NCI-H1092 (cell line): ENCODE results near the gene DUSP22.
"Not testable (repeated sequence)": the region's sequence is repeated elsewhere in the genome, so short reads cannot be mapped to it uniquely, and the experiment has no call there.

ENCODE experiments used
- DNase-seq: peaks from one replicate; lab custom pipeline; 2025; lab: John Stamatoyannopoulos, UW

DUSP22 gene

DNA sequence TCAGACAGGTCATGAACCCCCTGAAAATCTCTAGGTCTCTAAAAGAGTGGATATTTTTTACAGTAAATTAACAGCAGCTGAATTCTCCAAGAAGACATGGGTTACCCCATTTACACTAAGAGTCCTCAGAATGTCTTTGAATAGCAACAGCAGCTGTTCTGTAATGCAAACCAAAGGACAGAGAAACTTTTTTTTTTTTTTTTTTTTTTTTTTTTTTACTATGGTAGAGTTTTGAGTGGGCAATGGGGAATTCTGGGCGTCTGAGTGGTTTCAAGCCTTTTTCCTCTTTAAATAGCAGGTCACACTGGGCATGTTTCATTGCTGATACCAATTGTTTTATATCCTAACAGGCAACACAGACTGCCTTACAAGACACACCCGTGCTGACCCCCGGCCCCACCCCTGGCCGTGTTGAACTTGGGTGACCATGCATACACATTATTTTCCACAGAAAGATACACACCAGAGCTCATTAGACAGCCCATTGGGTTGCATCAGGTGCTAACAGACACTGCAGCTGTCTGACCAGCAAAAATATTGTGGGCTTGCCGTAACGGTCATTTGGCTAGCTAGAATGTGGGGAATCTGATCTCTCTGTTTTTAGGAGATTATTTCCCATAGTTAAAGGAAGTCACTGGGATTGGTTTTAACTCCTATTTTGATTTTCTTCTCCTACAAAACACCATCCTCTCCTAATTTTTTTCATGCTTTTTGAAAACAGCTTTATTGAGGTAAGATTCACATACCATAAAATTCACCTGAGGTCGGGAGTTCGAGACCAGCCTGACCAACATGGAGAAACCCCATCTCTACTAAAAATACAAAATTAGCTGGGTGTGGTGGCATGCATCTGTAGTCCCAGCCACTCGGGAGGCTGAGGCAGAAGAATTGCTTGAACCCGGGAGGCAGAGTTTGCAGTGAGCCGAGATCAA lies 72.6 kb downstream of the DUSP22 start:
- no peak for DNase-seq

GRCh38 chr6:365835-366234 lies 73.5 kb downstream of the DUSP22 start:
- no peak for DNase-seq

DNA sequence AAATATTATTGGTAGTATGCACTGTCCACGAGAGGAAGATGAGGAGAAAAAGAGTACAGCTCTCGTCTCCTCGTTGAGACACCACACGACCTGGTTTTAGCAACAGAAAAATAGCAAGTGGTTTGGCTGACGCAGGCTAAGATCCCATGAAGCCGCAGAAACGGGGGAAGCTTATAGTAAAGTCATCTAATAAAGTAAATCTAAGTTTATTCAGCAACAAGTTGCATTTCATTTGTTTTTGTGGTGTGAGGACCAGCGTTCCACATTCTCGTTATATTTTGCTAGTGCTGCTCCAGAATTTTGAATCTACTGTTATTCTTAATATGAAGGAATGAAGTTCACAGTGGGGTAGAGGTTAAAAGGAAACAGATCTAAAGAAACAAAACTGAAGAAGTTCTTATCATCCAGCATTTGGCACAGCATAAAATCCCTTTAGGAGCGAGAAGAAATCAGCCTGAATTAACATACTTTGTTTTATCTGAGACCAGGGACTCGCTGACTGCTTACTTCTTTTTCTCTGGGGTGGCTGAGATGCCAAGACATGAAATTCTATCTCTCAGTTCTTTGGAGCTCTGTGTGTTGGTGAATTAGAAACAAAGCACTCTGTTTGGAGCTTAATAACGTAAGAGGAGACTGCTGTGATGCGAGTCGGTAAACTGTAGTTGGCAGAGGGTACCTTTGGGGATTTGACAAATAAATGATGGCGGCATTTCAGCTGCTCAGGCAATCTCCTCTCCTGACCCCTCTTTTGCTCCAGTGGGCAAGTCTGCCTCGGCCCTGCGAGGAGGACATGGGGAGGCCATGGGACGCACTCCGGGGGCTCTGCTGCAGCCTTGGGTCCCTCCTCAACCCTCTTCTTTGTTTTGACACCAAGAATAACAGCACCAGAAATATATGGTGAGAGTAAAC lies 74.4 kb downstream of the DUSP22 start:
- no peak for DNase-seq

GRCh38 chr6:367298-367794 lies 75.1 kb downstream of the DUSP22 start:
- DNase-seq = no peak

DNA sequence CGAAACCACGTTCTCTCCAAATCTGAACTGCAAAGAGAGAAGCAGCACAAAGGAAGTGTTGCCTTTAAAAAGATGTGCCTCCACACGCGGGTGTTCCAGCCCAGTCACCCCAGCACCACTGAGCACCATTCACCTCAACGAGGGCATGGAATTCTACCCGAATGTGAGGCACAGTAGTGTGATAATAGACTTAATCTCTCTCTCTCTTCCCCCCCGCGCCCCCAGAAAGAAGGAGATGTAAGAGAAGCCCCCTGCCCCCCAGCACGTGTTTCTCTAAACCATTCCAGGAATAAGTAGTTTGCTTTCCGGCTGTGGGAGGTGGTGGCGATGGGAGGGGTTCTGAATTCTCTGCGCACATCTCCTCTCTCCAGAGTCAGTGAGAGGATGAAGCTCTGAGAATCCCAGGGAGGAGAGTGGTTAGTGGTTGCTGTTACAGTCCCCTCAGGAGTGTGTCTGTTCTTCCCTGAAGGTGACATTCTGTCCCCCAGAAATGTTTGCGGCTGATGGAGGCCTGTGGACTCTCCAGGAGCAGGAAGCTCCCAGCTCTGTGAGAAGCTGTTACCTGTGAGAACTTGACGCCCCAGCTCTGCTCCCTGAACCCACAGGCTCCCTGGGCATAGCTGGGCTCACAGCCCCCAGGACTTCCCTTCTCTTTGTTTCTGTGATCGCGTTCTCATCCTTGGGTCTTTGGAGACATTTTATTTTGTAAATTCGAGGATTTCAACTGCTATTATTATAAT lies 75.8 kb downstream of the DUSP22 start:
- no peak for DNase-seq

DNA sequence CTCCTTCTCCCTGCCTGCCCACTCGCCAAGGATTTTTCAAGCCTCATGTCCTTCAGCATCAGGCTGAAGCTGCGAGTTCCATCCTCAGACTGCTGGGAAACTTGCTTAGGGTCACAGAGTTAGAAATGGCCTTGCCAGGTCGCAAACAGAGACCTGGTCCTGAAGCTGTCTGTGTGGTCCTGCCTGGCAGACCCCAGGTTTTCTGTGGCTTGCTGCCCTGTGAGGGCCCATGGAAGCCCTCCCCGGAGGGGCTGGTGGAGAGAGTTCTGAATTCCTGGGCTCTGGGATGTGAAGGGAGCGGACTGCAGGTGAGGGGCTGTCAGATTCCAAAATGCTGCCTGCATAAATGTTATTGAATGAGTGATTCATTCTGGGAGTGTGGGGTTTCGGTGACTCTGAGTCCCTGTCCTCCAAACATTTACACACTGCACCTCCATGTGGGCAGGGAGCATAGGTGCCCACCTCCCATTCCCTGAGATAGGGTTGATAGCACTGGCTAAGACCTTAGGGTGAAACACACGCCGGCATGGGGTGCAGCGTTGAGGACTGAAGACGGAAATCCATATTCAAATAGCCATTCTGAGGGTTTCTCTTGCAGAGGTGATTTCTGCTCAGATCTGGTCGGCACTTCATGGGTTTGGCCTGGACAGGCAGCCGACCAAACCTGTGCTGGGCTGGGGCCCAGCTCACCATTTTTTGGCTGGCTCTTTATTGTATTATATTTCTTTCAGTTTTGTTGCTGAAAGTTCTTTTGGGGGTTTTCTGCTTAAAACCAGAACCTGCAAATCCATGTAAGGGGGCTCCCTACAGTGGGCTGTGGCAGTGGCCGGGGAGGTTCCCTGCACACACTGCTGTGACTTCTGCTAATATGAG lies 77.5 kb downstream of the DUSP22 start:
- no peak for DNase-seq

DNA sequence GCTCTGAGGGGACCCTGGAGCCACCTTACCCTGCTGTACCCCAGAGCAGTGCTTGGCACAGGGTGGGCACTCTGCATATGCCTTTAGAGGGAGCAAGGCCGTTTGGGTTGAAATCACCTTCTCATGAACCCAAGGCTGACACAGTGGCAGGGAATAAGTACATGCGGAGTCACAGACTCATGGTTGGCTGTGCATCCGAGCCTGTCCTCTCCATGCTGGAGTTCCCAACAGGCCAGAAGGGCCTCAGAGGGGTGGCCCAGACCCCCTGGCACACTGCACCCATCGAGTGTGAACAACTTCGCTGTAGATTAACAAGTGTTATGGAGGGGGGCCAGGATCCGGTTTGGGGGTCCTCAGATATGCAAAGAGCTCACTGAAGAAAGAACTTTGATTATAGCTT lies 78.3 kb downstream of the DUSP22 start:
- no peak for DNase-seq

- DNase-seq = not testable (repeated sequence)
Measured at GRCh38 chr6:371851-372250, 79.6 kb downstream of the DUSP22 start.

GRCh38 chr6:372336-372911 lies 80.1 kb downstream of the DUSP22 start:
- DNase-seq = no peak

DNA sequence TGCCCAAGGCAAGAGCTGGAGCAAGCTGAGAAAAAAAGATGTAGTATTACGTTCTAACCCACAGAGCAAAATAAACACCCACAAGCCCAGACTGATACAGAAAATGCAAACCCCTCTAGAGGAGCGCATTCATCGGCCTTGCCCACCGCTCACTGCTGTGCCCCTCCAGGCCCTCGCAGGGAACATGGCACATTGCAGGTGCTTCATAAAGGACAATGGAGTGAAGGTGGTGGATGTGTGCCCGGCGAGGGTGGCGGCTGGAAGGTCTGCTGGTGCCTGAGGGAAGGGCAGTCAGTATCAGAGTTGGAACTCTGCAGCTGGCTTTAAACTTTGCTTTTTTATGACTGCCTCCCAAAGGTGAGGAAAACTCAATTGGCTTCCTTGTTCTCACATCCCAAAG lies 80.7 kb downstream of the DUSP22 start:
- no peak for DNase-seq

- DNase-seq = no peak
Measured at GRCh38 chr6:373773-374724, 81.8 kb downstream of the DUSP22 start.

- no peak for DNase-seq
Measured at GRCh38 chr6:374956-375355, 82.7 kb downstream of the DUSP22 start.

DNA sequence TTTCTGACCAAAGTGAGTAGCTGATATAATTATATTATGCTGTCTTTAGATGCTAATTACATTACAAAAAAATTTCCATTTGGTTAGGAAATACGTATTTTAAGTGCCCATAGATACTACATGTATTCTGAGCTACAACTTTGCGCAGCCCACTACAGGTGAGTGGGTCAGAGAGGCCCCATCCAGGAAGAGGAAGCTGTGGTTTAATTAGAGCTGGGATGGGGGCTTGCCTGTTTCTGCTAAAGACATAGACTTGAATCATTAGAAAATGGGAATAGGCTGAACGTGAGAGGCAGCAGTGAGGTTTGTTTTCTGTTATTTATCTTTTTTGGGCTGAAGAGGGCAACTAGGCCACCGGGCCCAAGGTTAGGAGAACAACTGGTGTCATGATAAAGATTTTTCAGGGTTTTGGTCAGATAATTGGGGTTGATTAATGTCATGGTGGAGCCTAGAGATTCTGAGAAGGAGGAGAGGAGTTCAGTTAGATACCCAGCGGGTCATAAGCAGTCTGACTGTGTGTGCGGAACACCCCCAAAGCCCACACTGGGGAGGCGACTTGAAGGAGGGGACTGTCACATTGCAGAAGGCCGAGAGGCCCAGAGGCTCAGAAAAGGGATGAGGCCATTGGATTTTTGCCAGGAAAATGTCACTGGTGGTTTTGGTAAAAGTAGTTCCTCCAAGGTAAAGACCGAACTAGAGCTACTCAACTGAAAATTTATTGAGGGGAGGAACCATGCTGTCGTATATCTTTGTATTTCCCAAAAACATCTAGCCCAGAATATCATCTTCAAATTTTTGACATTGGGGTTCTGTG lies 84.7 kb downstream of the DUSP22 start:
- no peak for DNase-seq

DNA sequence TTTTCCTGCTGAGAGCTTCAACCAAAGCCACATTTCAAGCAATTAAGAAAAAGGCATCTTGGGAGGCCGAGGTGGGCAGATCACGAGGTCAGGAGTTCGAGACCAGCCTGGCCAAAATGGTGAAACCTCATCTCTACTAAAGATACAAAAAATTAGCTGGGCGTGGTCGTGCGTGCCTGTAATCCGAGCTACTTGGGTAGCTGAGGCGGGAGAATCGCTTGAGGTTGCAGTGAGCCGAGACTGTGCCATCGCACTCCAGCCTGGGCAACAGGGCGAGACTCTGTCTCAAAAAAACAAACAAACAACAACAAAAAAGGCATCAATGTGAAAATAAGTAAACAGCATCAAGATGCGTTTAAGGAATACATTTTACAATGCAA lies 85.3 kb downstream of the DUSP22 start:
- DNase-seq = not testable (repeated sequence)

- no peak for DNase-seq
Measured at GRCh38 chr6:378090-378957, 86.0 kb downstream of the DUSP22 start.

DNA sequence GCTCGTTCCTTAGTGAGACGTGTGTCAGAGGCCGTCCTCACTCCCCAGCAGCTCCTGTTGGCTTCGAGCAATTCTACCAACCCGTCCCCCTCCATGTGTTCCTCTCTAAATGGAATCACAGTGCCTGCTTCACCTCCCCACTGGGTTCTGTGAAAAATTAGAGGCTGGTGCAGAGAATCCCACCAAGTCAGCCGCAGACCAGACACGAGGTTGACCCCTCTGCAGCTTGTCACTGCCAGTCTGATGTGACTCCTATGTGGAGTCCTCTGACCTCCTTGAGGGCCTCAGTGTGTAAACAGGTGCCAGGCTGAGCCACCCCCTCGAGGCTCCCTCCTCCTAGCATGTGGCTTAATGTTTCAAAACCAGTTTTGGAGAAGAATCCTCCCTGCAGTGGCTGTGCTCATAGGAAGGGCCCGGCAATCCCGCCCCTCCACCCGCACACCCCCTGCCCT lies 86.7 kb downstream of the DUSP22 start:
- DNase-seq = no peak

DNA sequence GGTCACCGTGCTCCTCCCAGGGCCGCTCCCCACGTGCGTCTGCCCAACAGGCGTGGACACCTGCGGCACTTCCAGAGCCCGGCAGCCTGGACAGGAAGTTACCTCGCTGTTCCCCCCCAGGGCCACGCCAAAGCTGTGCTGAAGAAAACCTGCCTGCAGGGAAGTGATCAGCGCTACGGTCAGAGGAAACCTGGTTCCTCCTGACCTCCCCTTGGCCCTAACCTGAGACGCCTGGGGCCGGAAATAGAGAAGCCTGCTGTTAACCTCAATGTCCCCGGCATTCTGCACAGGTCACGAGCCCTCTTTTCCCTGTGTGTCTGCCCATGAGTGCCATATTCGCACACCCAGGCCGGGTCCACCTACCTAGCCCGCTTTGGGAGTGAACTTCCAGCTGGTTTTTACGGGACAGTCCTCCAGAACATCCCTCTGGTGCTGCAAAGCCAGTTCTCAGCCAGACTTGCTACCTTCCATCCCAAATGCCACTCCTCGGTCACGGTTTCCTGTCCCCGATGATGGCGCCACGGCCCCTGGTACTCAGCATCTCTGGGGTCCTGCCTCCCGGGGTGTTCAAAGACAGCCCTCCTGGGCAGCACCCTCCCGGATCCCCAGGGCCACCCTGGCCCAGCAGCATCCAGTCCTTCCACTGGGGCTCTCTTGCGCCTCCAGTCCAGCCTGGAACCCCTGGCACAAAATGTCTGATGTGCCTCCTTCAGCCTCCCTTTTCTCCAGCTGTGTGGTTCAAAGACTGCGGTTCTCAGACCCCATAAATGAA lies 87.3 kb downstream of the DUSP22 start:
- no peak for DNase-seq
